ENCODE results near the gene PDZRN4. TPM values are rescaled to one million over a fixed set of nuclear protein-coding genes. Genes with fewer than 3 reads are reported as not detected.

Gene PDZRN4
- total and polyA plus RNA-seq, 2 experiments from 2014 or later: 0.90 TPM; not detected in 1

DNA sequence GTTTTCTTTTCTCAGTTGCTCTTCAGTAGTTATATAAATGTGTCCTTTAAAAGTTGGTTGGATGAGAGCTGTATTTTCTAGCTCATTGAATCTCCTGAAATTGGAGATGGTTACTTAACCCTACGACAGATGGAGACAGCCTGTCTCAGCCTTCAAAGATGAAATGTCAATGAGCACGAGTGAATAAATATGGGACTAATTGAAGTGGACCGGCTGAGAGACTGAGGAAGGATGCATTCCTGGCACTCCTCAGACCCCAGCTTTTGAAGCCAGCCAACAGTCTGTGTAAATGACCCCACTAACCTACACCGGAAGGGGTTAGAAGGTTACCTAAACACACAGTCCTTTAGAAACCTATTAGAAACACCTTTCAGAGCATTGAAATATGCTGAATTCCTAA, 46.6 kb downstream of the PDZRN4 start:
- Histone ChIP-seq H2AFZ (no peak overlapping the region), H3K4me2 (no peak overlapping the region), H3K79me2 (replicated peaks; ENCODE audit: insufficient read depth) (no peaks in the 10 kb centered on the region), H3K4me3 (no peak overlapping the region), H3F3A (replicated peaks; ENCODE audit: low read depth) (no peaks in the 10 kb centered on the region), H3K27me3 (ENCODE audit: insufficient read depth) (no peaks in the 10 kb centered on the region), H3K27ac (ENCODE audit: low read depth) (no peak overlapping the region), H4K20me1 (replicated peaks; ENCODE audit: insufficient read depth) (no peaks in the 10 kb centered on the region), H3K9me2 (ENCODE audit: insufficient read depth) (no peaks in the 10 kb centered on the region), H3K4me1 (ENCODE audit: insufficient read depth) (no peaks in the 10 kb centered on the region), H3K36me3 (ENCODE audit: insufficient read depth) (no peaks in the 10 kb centered on the region)
- Mint-ChIP-seq H3K27ac (no peak overlapping the region; the same call in 1 of the 2 replicates), H3K9me3 (0 out of 3 replicates have a peak, but pooled peaks cover 4% of the 10 kb centered on the region), H3K27me3 (ENCODE audit: insufficient read depth, low read depth, poor library complexity) (peaks cover 4% of the 10 kb centered on the region), H3K4me3 (no peak overlapping the region), H3K4me1 (no peaks in the 10 kb centered on the region; the same call in 2 of the 3 replicates), H3K36me3 (ENCODE audit: low read depth) (no peaks in the 10 kb centered on the region)
- TF ChIP-seq POLR2AphosphoS5 (IDR thresholded peaks at IDR 0.05; ENCODE audit: low read depth) (no peak), EZH2 (IDR thresholded peaks at IDR 0.05; ENCODE audit: low read depth, unreplicated experiment) (no peak), CREB1 (CRISPR knock-in tag; IDR thresholded peaks at IDR 0.05; ENCODE audit: low read depth) (no peak), ETS1 (IDR thresholded peaks at IDR 0.05) (no peak), ZNF331 (CRISPR knock-in tag; IDR thresholded peaks at IDR 0.05; ENCODE audit: low read depth) (no peak), REST (IDR thresholded peaks at IDR 0.05; ENCODE audit: unreplicated experiment) (no peak), JUNB (IDR thresholded peaks at IDR 0.05; ENCODE audit: unreplicated experiment) (no peak), ZNF114 (CRISPR knock-in tag; IDR thresholded peaks at IDR 0.05) (no peak), STAT1 (IDR thresholded peaks at IDR 0.05; ENCODE audit: unreplicated experiment) (no peak), EZH2phosphoT487 (IDR thresholded peaks at IDR 0.05; ENCODE audit: unreplicated experiment) (no peak), NANOG (IDR thresholded peaks at IDR 0.05; ENCODE audit: borderline replicate concordance) (no peak), ZNF462 (CRISPR knock-in tag; IDR thresholded peaks at IDR 0.05) (no peak)
- TF ChIP-seq, protein P1, sequence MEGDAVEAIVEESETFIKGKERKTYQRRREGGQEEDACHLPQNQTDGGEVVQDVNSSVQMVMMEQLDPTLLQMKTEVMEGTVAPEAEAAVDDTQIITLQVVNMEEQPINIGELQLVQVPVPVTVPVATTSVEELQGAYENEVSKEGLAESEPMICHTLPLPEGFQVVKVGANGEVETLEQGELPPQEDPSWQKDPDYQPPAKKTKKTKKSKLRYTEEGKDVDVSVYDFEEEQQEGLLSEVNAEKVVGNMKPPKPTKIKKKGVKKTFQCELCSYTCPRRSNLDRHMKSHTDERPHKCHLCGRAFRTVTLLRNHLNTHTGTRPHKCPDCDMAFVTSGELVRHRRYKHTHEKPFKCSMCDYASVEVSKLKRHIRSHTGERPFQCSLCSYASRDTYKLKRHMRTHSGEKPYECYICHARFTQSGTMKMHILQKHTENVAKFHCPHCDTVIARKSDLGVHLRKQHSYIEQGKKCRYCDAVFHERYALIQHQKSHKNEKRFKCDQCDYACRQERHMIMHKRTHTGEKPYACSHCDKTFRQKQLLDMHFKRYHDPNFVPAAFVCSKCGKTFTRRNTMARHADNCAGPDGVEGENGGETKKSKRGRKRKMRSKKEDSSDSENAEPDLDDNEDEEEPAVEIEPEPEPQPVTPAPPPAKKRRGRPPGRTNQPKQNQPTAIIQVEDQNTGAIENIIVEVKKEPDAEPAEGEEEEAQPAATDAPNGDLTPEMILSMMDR (conservative IDR thresholded peaks at IDR 0.05; ENCODE audit: low read depth in 2 of 2): no peak
- no peak for DNase-seq (ENCODE audit: low spot score)
- ATAC-seq: no peak
